ENCODE results near the gene CRYBB3.
"Not testable (repeated sequence)": the region's sequence is repeated elsewhere in the genome, so short reads cannot be mapped to it uniquely, and the experiment has no call there.

DNA sequence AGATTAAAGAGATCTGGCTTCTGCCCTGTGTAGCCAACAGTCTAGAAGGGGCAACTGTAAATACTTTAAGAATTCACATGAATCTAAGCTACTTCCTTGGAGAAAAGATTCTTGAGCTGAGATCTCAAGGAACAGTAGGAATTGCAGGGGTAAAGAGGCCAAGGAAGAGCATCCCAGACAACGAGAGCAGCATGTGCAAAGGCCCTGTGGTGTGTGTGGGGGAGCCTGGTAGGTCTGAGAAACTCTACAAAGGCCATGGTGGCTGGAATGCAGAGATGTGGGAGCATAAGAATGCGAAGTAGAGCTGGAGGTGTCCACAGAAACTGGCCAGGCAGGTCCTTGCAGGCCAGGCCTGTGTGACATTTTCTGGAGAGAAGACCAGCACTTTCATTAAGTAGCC lies 31.1 kb downstream of the CRYBB3 start:
- TF ChIP-seq, protein P1, sequence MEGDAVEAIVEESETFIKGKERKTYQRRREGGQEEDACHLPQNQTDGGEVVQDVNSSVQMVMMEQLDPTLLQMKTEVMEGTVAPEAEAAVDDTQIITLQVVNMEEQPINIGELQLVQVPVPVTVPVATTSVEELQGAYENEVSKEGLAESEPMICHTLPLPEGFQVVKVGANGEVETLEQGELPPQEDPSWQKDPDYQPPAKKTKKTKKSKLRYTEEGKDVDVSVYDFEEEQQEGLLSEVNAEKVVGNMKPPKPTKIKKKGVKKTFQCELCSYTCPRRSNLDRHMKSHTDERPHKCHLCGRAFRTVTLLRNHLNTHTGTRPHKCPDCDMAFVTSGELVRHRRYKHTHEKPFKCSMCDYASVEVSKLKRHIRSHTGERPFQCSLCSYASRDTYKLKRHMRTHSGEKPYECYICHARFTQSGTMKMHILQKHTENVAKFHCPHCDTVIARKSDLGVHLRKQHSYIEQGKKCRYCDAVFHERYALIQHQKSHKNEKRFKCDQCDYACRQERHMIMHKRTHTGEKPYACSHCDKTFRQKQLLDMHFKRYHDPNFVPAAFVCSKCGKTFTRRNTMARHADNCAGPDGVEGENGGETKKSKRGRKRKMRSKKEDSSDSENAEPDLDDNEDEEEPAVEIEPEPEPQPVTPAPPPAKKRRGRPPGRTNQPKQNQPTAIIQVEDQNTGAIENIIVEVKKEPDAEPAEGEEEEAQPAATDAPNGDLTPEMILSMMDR (IDR thresholded peaks at IDR 0.05): not testable (repeated sequence)
- not testable (repeated sequence) for TF ChIP-seq POLR2A (IDR thresholded peaks at IDR 0.05)

Data from right lobe of liver (tissue), 4 donors.